Measurements from ENCODE around the gene NBDY. TPM values are rescaled to one million over a fixed set of nuclear protein-coding genes. Genes with fewer than 3 reads are reported as not detected.
"Not testable (repeated sequence)": the region's sequence is repeated elsewhere in the genome, so short reads cannot be mapped to it uniquely, and the experiment has no call there.

The NBDY gene
- total RNA-seq, 5 donors from 2014 or later (not counting 1 experiment from before 2014, with no cell fraction given), result 28.6 to 39.9 (median 33.8) TPM

- peak overlapping the region in 2 of 3 donors; percentile 76 to 92 for H3K4me3 Mint-ChIP-seq
- H3K4me3 ChIP-seq (ENCODE audit: control insufficient read depth in 1 of 2, extremely low read depth in 1 of 2, low read length in 1 of 2), result peak overlapping the region in 1 of 2 donors; percentile 41
These were observed 37.7 kb downstream of the NBDY start for GRCh38 chrX:56766554-56767347.

GRCh38 chrX:56767348-56768119, 38.5 kb downstream of the NBDY start:
- H3K27ac ChIP-seq (ENCODE audit: low read length); POLR2A ChIA-PET; H3K27me3 ChIP-seq (replicated peaks in 1 of 2; ENCODE audit: control insufficient read depth in 2 of 2, extremely low read depth in 1 of 2, insufficient read depth in 2 of 2, low read length in 1 of 2); H3K9me3 Mint-ChIP-seq; H3K36me3 ChIP-seq (ENCODE audit: control insufficient read depth in 2 of 2, extremely low read depth in 1 of 2, insufficient read depth in 1 of 2, low read length in 1 of 2); H3K9me3 ChIP-seq; H3K27me3 Mint-ChIP-seq; H3K36me3 Mint-ChIP-seq; CTCF ChIA-PET: not testable (repeated sequence)
- peak overlapping the region in 2 of 3 donors; percentile 76 to 92 for H3K4me3 Mint-ChIP-seq
- 98% methylated on average over 16 of the region's 45 CpGs for WGBS (ENCODE audit: insufficient coverage)
- H3K4me1 ChIP-seq (ENCODE audit: control insufficient read depth in 1 of 2, extremely low read depth in 1 of 2, insufficient read depth in 2 of 2, low read length in 2 of 2), result peaks cover 30 to 37% of the 10 kb centered on the region in 2 experiments
- ATAC-seq (replicated peaks in 1 of 4) (peak in 2 of 4 experiments; percentile 44 to 59), DNase-seq (peak in 9 of 35 experiments; percentile 11 to 57 (median 32))
- H3K4me3 ChIP-seq (ENCODE audit: control insufficient read depth in 1 of 2, extremely low read depth in 1 of 2, low read length in 1 of 2), result peak overlapping the region in 1 of 2 donors; percentile 41
- H3K27ac Mint-ChIP-seq, result peak overlapping the region in 1 of 2 donors; percentile 74
- H3K4me1 Mint-ChIP-seq, result peaks cover 37 to 45% (median 44%) of the 10 kb centered on the region in 3 donors

More at GRCh38 chrX:56766554-56767347, 37.7 kb downstream of the NBDY start:
- Mint-ChIP-seq H3K36me3 (no peaks in the 10 kb centered on the region), H3K27me3 (no peaks in the 10 kb centered on the region), H3K9me3 (no peaks in the 10 kb centered on the region), H3K4me1 (peaks cover 45 to 53% (median 52%) of the 10 kb centered on the region in 3 donors), H3K27ac (peak overlapping the region; percentile 82 to 91)
- ATAC-seq (replicated peaks in 1 of 4), result no peak
- H3K36me3 ChIP-seq (ENCODE audit: control insufficient read depth in 2 of 2, extremely low read depth in 1 of 2, insufficient read depth in 1 of 2, low read length in 1 of 2), result no peaks in the 10 kb centered on the region
- POLR2A ChIA-PET, result no interaction called here
- 93% methylated on average over 6 of the region's 16 CpGs for WGBS (ENCODE audit: insufficient coverage)
- H3K27ac ChIP-seq (ENCODE audit: low read length), result no peak overlapping the region
- CTCF ChIA-PET, result interaction anchor here in 1 of 2 donors (1.0 kb wide), 1 partner anchor 37 kb away, joined by 3 read pairs; no protein-coding TSS in a partner anchor
- no peaks in the 10 kb centered on the region for H3K27me3 ChIP-seq (replicated peaks in 1 of 2; ENCODE audit: control insufficient read depth in 2 of 2, extremely low read depth in 1 of 2, insufficient read depth in 2 of 2, low read length in 1 of 2)
- no peaks in the 10 kb centered on the region for H3K9me3 ChIP-seq
- DNase-seq, result peak in 1 of 35 experiments; percentile 3
- peaks cover 37 to 42% of the 10 kb centered on the region in 2 experiments for H3K4me1 ChIP-seq (ENCODE audit: control insufficient read depth in 1 of 2, extremely low read depth in 1 of 2, insufficient read depth in 2 of 2, low read length in 2 of 2)

- H3K27me3 Mint-ChIP-seq; H3K9me3 Mint-ChIP-seq; H3K27ac ChIP-seq (ENCODE audit: low read length); H3K4me3 ChIP-seq (ENCODE audit: control insufficient read depth in 1 of 2, extremely low read depth in 1 of 2, low read length in 1 of 2); H3K4me3 Mint-ChIP-seq; H3K36me3 Mint-ChIP-seq; CTCF ChIA-PET; H3K9me3 ChIP-seq; POLR2A ChIA-PET; DNase-seq; H3K36me3 ChIP-seq (ENCODE audit: control insufficient read depth in 2 of 2, extremely low read depth in 1 of 2, insufficient read depth in 1 of 2, low read length in 1 of 2); H3K27ac Mint-ChIP-seq; H3K27me3 ChIP-seq (replicated peaks in 1 of 2; ENCODE audit: control insufficient read depth in 2 of 2, extremely low read depth in 1 of 2, insufficient read depth in 2 of 2, low read length in 1 of 2): not testable (repeated sequence)
- H3K4me1 ChIP-seq (ENCODE audit: control insufficient read depth in 1 of 2, extremely low read depth in 1 of 2, insufficient read depth in 2 of 2, low read length in 2 of 2), result peaks cover 24 to 31% of the 10 kb centered on the region in 2 experiments
- no CpG with 5 or more reads among the region's 24 CpGs for WGBS (ENCODE audit: insufficient coverage)
- H3K4me1 Mint-ChIP-seq, result peaks cover 30 to 38% (median 37%) of the 10 kb centered on the region in 3 donors
- ATAC-seq (replicated peaks in 1 of 4), result peak in 2 of 4 experiments; percentile 47 to 62
These were observed 39.1 kb downstream of the NBDY start for GRCh38 chrX:56768120-56768660.

GRCh38 chrX:56772675-56773521, 43.9 kb downstream of the NBDY start:
- H3K4me1 ChIP-seq (ENCODE audit: control insufficient read depth in 1 of 2, extremely low read depth in 1 of 2, insufficient read depth in 2 of 2, low read length in 2 of 2); DNase-seq; H3K27ac ChIP-seq (ENCODE audit: low read length); H3K27ac Mint-ChIP-seq; H3K27me3 ChIP-seq (replicated peaks in 1 of 2; ENCODE audit: control insufficient read depth in 2 of 2, extremely low read depth in 1 of 2, insufficient read depth in 2 of 2, low read length in 1 of 2); POLR2A ChIA-PET; H3K36me3 Mint-ChIP-seq; H3K4me1 Mint-ChIP-seq; H3K27me3 Mint-ChIP-seq; H3K36me3 ChIP-seq (ENCODE audit: control insufficient read depth in 2 of 2, extremely low read depth in 1 of 2, insufficient read depth in 1 of 2, low read length in 1 of 2); H3K4me3 Mint-ChIP-seq; H3K9me3 Mint-ChIP-seq; H3K9me3 ChIP-seq; H3K4me3 ChIP-seq (ENCODE audit: control insufficient read depth in 1 of 2, extremely low read depth in 1 of 2, low read length in 1 of 2); CTCF ChIA-PET: not testable (repeated sequence)
- peak in 2 of 4 experiments; percentile 55 to 59 for ATAC-seq (replicated peaks in 1 of 4)
- WGBS (ENCODE audit: insufficient coverage), result no CpG with 5 or more reads among the region's 32 CpGs

GRCh38 chrX:56773522-56774060, 44.5 kb downstream of the NBDY start:
- H3K36me3 Mint-ChIP-seq; POLR2A ChIA-PET; H3K4me3 Mint-ChIP-seq; H3K9me3 ChIP-seq; H3K9me3 Mint-ChIP-seq; H3K4me1 Mint-ChIP-seq; H3K27me3 ChIP-seq (replicated peaks in 1 of 2; ENCODE audit: control insufficient read depth in 2 of 2, extremely low read depth in 1 of 2, insufficient read depth in 2 of 2, low read length in 1 of 2); H3K27me3 Mint-ChIP-seq; H3K4me1 ChIP-seq (ENCODE audit: control insufficient read depth in 1 of 2, extremely low read depth in 1 of 2, insufficient read depth in 2 of 2, low read length in 2 of 2); H3K27ac ChIP-seq (ENCODE audit: low read length); DNase-seq; CTCF ChIA-PET; H3K4me3 ChIP-seq (ENCODE audit: control insufficient read depth in 1 of 2, extremely low read depth in 1 of 2, low read length in 1 of 2); H3K36me3 ChIP-seq (ENCODE audit: control insufficient read depth in 2 of 2, extremely low read depth in 1 of 2, insufficient read depth in 1 of 2, low read length in 1 of 2); H3K27ac Mint-ChIP-seq: not testable (repeated sequence)
- no CpG with 5 or more reads among the region's 24 CpGs for WGBS (ENCODE audit: insufficient coverage)
- peak in 2 of 4 experiments; percentile 63 to 65 for ATAC-seq (replicated peaks in 1 of 4)
